ENCODE data around the gene CX3CR1.
"Not testable (repeated sequence)": the region's sequence is repeated elsewhere in the genome, so short reads cannot be mapped to it uniquely, and the experiment has no call there.

Gene CX3CR1

DNA sequence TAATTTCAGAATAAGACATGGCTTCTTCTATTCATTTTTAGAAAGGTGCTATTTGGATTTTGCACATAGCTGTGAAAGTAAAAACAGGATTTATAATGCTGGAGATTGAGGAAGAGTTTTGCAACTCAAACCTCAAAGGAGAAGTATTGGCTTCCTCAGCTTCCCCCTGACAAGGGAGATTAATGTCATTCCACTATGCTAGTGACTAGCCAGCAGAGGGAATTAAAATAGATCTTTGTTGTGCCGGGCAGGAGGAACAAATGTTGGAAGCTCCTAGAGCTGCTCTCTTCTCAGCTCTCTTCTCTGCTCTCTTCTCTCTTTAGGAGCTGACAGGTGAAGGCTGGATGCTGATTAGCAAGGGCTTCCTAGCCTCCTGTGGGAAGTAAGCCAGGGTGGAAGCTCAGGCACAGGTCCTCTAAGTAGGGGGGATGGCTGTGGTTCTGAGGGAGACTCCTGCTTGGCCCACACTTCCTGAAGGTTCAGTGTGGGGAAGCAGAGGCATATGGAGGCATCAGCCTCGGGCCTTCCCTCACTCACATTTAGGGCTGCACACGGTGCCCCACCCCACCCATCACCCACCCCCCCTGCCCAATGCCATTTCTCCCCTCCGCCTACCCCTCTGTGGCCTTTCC, 29.6 kb downstream of the CX3CR1 start:
- H3K27me3 ChIP-seq (ENCODE audit: insufficient read depth, low read length), result peaks cover 65% of the 10 kb centered on the region
- H2AFZ ChIP-seq (ENCODE audit: low read length, unreplicated experiment), result no peak overlapping the region
- no peak overlapping the region for H3K4me3 ChIP-seq (ENCODE audit: low read depth, low read length)
- no peak overlapping the region for H3K27ac ChIP-seq (ENCODE audit: low read depth, low read length)
- peaks cover 4% of the 10 kb centered on the region for H3K4me1 ChIP-seq (ENCODE audit: control insufficient read depth, insufficient read depth, low read length, unreplicated experiment)
- H3K36me3 ChIP-seq (ENCODE audit: insufficient read depth, low read length), result no peaks in the 10 kb centered on the region
- H3K79me2 ChIP-seq (ENCODE audit: control insufficient read depth, insufficient read depth, low read length, unreplicated experiment), result no peaks in the 10 kb centered on the region

- no peak overlapping the region for H3K4me3 ChIP-seq (ENCODE audit: low read depth, low read length)
- H3K27ac ChIP-seq (ENCODE audit: low read depth, low read length), result no peak overlapping the region
- peaks cover 71% of the 10 kb centered on the region for H3K27me3 ChIP-seq (ENCODE audit: insufficient read depth, low read length)
- no peaks in the 10 kb centered on the region for H3K4me1 ChIP-seq (ENCODE audit: control insufficient read depth, insufficient read depth, low read length, unreplicated experiment)
- H2AFZ ChIP-seq (ENCODE audit: low read length, unreplicated experiment), result no peak overlapping the region
- no peaks in the 10 kb centered on the region for H3K79me2 ChIP-seq (ENCODE audit: control insufficient read depth, insufficient read depth, low read length, unreplicated experiment)
- H3K36me3 ChIP-seq (ENCODE audit: insufficient read depth, low read length), result no peaks in the 10 kb centered on the region
These were observed 30.3 kb downstream of the CX3CR1 start for GRCh38 chr3:39249453-39250115.

GRCh38 chr3:39241561-39241960, 38.3 kb downstream of the CX3CR1 start:
- Histone ChIP-seq H3K27ac (ENCODE audit: low read depth, low read length) (no peak overlapping the region), H3K36me3 (ENCODE audit: insufficient read depth, low read length) (no peaks in the 10 kb centered on the region), H3K79me2 (ENCODE audit: control insufficient read depth, insufficient read depth, low read length, unreplicated experiment) (no peaks in the 10 kb centered on the region), H3K4me1 (ENCODE audit: control insufficient read depth, insufficient read depth, low read length, unreplicated experiment) (no peaks in the 10 kb centered on the region), H3K4me3 (ENCODE audit: low read depth, low read length) (no peak overlapping the region), H2AFZ (ENCODE audit: low read length, unreplicated experiment) (no peak overlapping the region), H3K27me3 (ENCODE audit: insufficient read depth, low read length) (peaks cover 71% of the 10 kb centered on the region)

DNA sequence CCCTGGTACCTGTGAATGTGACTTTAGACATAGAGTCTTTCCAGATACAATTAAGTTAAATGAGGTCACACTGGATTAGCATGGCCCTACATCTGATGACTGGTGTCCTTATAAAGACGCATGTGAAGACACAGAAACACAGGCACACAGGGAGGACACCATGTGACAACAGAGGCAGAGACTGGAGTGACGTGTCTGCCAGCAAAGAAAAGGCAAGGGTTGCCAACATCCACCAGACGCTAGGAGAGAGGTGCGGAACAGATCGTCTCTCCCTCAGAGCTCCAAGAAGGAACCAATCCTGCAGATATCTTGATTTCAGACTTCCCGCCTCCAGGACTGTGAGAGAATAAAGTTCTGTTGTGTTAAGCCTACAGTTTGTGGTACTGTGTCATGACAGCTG, 42.8 kb downstream of the CX3CR1 start:
- Histone ChIP-seq H3K4me1 (ENCODE audit: control insufficient read depth, insufficient read depth, low read length, unreplicated experiment) (no peaks in the 10 kb centered on the region), H3K27ac (ENCODE audit: low read depth, low read length) (no peak overlapping the region), H3K4me3 (ENCODE audit: low read depth, low read length) (no peak overlapping the region), H3K36me3 (ENCODE audit: insufficient read depth, low read length) (no peaks in the 10 kb centered on the region), H3K79me2 (ENCODE audit: control insufficient read depth, insufficient read depth, low read length, unreplicated experiment) (no peaks in the 10 kb centered on the region), H2AFZ (ENCODE audit: low read length, unreplicated experiment) (no peak overlapping the region), H3K27me3 (ENCODE audit: insufficient read depth, low read length) (peaks cover 82% of the 10 kb centered on the region)

GRCh38 chr3:39234651-39235050, 45.2 kb downstream of the CX3CR1 start:
- Histone ChIP-seq H3K27ac (ENCODE audit: low read depth, low read length) (no peak overlapping the region), H3K79me2 (ENCODE audit: control insufficient read depth, insufficient read depth, low read length, unreplicated experiment) (no peaks in the 10 kb centered on the region), H3K4me1 (ENCODE audit: control insufficient read depth, insufficient read depth, low read length, unreplicated experiment) (no peaks in the 10 kb centered on the region), H3K4me3 (ENCODE audit: low read depth, low read length) (no peak overlapping the region), H2AFZ (ENCODE audit: low read length, unreplicated experiment) (no peak overlapping the region), H3K36me3 (ENCODE audit: insufficient read depth, low read length) (no peaks in the 10 kb centered on the region), H3K27me3 (ENCODE audit: insufficient read depth, low read length) (peaks cover 88% of the 10 kb centered on the region)

GRCh38 chr3:39232859-39233258, 47.0 kb downstream of the CX3CR1 start:
- H2AFZ ChIP-seq (ENCODE audit: low read length, unreplicated experiment), result no peak overlapping the region

DNA sequence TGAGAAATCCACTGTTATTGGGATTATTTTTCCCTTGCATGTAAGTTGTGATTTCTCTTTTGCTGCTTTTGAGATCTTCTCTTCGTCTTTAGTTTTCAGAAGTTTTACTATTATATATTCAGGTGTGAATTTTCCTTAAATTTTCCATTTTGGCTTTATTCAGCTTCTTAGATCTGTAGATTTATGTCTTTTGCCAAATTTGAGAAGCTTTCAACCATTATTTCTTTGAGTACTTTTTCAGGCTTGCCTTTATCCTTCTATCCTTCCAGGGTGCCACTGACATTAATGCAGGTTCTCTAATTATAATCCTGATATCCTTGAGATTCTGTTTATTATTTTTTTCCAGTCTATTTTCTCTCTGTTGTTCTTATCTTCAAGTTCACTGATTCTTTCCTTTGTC, 49.4 kb downstream of the CX3CR1 start:
- H3K79me2 ChIP-seq (ENCODE audit: control insufficient read depth, insufficient read depth, low read length, unreplicated experiment), result no peaks in the 10 kb centered on the region
- H2AFZ ChIP-seq (ENCODE audit: low read length, unreplicated experiment), result no peak overlapping the region
- no peak overlapping the region for H3K4me3 ChIP-seq (ENCODE audit: low read depth, low read length)
- no peaks in the 10 kb centered on the region for H3K36me3 ChIP-seq (ENCODE audit: insufficient read depth, low read length)
- H3K4me1 ChIP-seq (ENCODE audit: control insufficient read depth, insufficient read depth, low read length, unreplicated experiment), result no peaks in the 10 kb centered on the region
- H3K27ac ChIP-seq (ENCODE audit: low read depth, low read length), result no peak overlapping the region
- H3K27me3 ChIP-seq (ENCODE audit: insufficient read depth, low read length), result peaks cover 65% of the 10 kb centered on the region

More at GRCh38 chr3:39232859-39233258, 47.0 kb downstream of the CX3CR1 start:
- H3K27me3 ChIP-seq (ENCODE audit: insufficient read depth, low read length), result peaks cover 80% of the 10 kb centered on the region
- H3K79me2 ChIP-seq (ENCODE audit: control insufficient read depth, insufficient read depth, low read length, unreplicated experiment), result no peaks in the 10 kb centered on the region
- no peaks in the 10 kb centered on the region for H3K4me1 ChIP-seq (ENCODE audit: control insufficient read depth, insufficient read depth, low read length, unreplicated experiment)
- H3K27ac ChIP-seq (ENCODE audit: low read depth, low read length), result no peak overlapping the region
- H3K4me3 ChIP-seq (ENCODE audit: low read depth, low read length), result no peak overlapping the region
- H3K36me3 ChIP-seq (ENCODE audit: insufficient read depth, low read length), result no peaks in the 10 kb centered on the region

DNA sequence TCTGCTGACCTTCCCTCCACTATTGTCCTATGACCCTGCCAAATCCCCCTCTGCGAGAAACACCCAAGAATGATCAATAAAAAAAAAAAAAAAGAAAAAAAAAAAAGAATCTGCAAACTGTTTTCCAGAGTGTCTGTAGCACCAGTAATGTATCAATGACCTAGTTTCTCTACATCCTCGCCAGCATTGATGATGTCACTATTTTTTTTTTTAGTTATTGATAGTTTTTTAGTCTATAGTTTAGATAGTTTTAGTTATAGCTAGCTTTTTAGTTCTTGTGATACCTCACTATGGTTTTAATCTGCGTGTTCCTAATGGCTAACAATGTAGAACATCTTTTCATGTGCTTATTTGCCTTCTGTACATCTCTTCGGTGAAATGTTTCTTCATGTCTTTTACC, 51.3 kb downstream of the CX3CR1 start:
- no peak overlapping the region for H2AFZ ChIP-seq (ENCODE audit: low read length, unreplicated experiment)
- no peak overlapping the region for H3K4me3 ChIP-seq (ENCODE audit: low read depth, low read length)
- no peaks in the 10 kb centered on the region for H3K79me2 ChIP-seq (ENCODE audit: control insufficient read depth, insufficient read depth, low read length, unreplicated experiment)
- H3K27ac ChIP-seq (ENCODE audit: low read depth, low read length), result no peak overlapping the region
- peaks cover 65% of the 10 kb centered on the region for H3K27me3 ChIP-seq (ENCODE audit: insufficient read depth, low read length)
- H3K36me3 ChIP-seq (ENCODE audit: insufficient read depth, low read length), result no peaks in the 10 kb centered on the region
- H3K4me1 ChIP-seq (ENCODE audit: control insufficient read depth, insufficient read depth, low read length, unreplicated experiment), result no peaks in the 10 kb centered on the region

GRCh38 chr3:39227596-39227995, 52.2 kb downstream of the CX3CR1 start:
- H3K36me3 ChIP-seq (ENCODE audit: insufficient read depth, low read length); H3K4me1 ChIP-seq (ENCODE audit: control insufficient read depth, insufficient read depth, low read length, unreplicated experiment); H2AFZ ChIP-seq (ENCODE audit: low read length, unreplicated experiment); H3K27ac ChIP-seq (ENCODE audit: low read depth, low read length); H3K79me2 ChIP-seq (ENCODE audit: control insufficient read depth, insufficient read depth, low read length, unreplicated experiment); H3K4me3 ChIP-seq (ENCODE audit: low read depth, low read length): not testable (repeated sequence)
- H3K27me3 ChIP-seq (ENCODE audit: insufficient read depth, low read length), result peaks cover 61% of the 10 kb centered on the region

DNA sequence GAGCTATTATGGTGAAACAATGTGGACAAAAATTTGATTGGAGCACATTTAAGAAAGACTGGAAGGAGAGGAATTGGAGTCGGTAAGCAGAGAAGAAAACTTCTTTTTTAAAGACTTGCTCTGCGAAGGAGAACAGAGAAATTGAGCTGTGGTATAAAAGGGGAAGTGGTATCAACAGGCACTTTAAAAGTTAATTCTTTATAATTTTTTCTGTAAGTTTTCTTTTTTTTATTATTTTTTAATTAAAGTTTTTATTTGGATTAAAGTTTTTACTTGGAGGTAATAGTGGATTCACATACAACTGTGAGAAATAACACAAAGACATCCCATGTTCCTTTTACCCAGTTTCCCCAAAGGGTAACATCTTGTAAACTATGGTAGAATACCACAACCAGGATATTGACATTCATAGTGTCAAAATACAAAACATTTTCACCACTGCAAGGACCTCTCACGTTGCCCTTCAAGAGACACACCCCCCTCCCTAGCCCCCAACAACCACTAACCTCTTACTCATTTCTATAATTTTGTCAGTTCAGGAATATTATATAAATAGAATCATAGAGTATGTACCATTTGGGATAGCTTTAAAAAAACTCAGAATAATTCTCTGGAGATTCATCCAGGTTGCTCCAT, 53.6 kb downstream of the CX3CR1 start:
- Histone ChIP-seq H3K27me3 (ENCODE audit: insufficient read depth, low read length) (peaks cover 61% of the 10 kb centered on the region), H3K4me3 (ENCODE audit: low read depth, low read length) (no peak overlapping the region), H3K79me2 (ENCODE audit: control insufficient read depth, insufficient read depth, low read length, unreplicated experiment) (no peaks in the 10 kb centered on the region), H2AFZ (ENCODE audit: low read length, unreplicated experiment) (no peak overlapping the region), H3K4me1 (ENCODE audit: control insufficient read depth, insufficient read depth, low read length, unreplicated experiment) (no peaks in the 10 kb centered on the region), H3K36me3 (ENCODE audit: insufficient read depth, low read length) (no peaks in the 10 kb centered on the region), H3K27ac (ENCODE audit: low read depth, low read length) (no peak overlapping the region)

DNA sequence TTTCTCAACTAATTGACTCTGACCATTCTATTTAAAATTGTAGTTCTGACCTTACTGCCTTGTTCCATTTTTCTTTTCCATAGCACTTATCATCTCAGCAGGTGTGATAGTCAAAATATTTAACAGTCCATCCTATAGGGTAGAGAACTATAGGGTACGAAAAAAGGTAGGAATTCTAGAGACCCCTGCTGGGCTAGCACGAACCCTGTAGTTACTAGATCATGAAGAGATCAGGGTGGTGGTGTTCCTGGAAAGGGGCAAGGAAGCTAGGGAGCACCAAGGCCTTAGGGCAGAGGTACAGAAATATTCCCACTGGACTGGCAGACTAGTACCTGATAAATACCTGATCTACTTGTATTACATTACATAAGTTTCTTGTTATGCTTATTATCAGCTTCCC, 55.5 kb downstream of the CX3CR1 start:
- Histone ChIP-seq H3K36me3 (ENCODE audit: insufficient read depth, low read length) (no peaks in the 10 kb centered on the region), H3K27me3 (ENCODE audit: insufficient read depth, low read length) (peaks cover 68% of the 10 kb centered on the region), H3K4me1 (ENCODE audit: control insufficient read depth, insufficient read depth, low read length, unreplicated experiment) (no peaks in the 10 kb centered on the region), H2AFZ (ENCODE audit: low read length, unreplicated experiment) (no peak overlapping the region), H3K4me3 (ENCODE audit: low read depth, low read length) (no peak overlapping the region), H3K27ac (ENCODE audit: low read depth, low read length) (no peak overlapping the region), H3K79me2 (ENCODE audit: control insufficient read depth, insufficient read depth, low read length, unreplicated experiment) (no peaks in the 10 kb centered on the region)
